Measurements from ENCODE around the gene OSBP.

DNA sequence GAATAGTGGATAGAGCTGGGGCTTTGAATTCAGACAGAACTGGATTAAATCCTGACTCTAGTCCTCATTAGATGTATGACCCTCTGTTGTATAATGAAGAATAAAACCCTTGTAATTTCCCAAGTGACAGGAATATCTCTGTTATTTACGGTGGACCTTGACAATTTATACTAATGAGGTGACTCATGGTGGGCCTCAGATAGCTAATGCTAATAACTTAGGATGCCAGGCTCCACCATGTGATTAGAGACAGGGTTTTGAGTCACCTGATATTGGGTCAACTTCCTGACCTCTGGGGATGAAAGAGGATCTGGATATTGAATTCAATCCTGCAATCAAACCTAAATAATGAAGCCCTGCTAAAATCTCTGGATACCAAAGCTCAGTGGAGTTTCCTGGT, 33.6 kb downstream of the OSBP start:
- TF ChIP-seq, protein P1, sequence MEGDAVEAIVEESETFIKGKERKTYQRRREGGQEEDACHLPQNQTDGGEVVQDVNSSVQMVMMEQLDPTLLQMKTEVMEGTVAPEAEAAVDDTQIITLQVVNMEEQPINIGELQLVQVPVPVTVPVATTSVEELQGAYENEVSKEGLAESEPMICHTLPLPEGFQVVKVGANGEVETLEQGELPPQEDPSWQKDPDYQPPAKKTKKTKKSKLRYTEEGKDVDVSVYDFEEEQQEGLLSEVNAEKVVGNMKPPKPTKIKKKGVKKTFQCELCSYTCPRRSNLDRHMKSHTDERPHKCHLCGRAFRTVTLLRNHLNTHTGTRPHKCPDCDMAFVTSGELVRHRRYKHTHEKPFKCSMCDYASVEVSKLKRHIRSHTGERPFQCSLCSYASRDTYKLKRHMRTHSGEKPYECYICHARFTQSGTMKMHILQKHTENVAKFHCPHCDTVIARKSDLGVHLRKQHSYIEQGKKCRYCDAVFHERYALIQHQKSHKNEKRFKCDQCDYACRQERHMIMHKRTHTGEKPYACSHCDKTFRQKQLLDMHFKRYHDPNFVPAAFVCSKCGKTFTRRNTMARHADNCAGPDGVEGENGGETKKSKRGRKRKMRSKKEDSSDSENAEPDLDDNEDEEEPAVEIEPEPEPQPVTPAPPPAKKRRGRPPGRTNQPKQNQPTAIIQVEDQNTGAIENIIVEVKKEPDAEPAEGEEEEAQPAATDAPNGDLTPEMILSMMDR (IDR thresholded peaks at IDR 0.05), result no peak
- TF ChIP-seq POLR2A (IDR thresholded peaks at IDR 0.05), result no peak

Measured in stomach (tissue), 4 donors.